Tibial nerve (tissue), 4 donors: ENCODE results near the gene IKBKE. TPM values are rescaled to one million over a fixed set of nuclear protein-coding genes. Genes with fewer than 3 reads are reported as not detected.

Experiments used
- DNase-seq, 2 donors: peaks; one replicate each; pipeline ENCODE4 v3.0.0-alpha.2; 2019; ENCODE audit warnings: low spot score in 2 of 2
- H3K27ac ChIP-seq, 4 donors: fragments of 200-600 bp; sonication (generic) in 3 of 4; one replicate each; pipeline ENCODE4 v1.5.1; 2017 to 2019; ENCODE audit warnings: mild to moderate bottlenecking in 1 of 4
- H3K27me3 ChIP-seq, 2 donors: fragments of 200-600 bp; sonication (generic) in 1 of 2; one replicate each; pipeline versions ENCODE4 v1.5.1 to v1.6.0; 2017 to 2019
- H3K36me3 ChIP-seq, 3 donors: fragments of 200-600 bp; sonication (generic); one replicate each; pipeline ENCODE4 v1.5.1; 2018 to 2019
- H3K4me1 ChIP-seq, 4 donors: fragments of 200-600 bp; sonication (generic) in 3 of 4; one replicate each; pipeline ENCODE4 v1.5.1; 2017 to 2019
- H3K4me3 ChIP-seq, 4 donors: fragments of 200-600 bp; sonication (generic) in 3 of 4; one replicate each; pipeline ENCODE4 v1.5.1; 2017 to 2019; ENCODE audit warnings: mild to moderate bottlenecking in 1 of 4, moderate library complexity in 1 of 4
- H3K9me3 ChIP-seq, 4 donors: fragments of 200-600 bp; sonication (generic) in 3 of 4; one replicate each; pipeline ENCODE4 v1.5.1; 2017 to 2019
- EP300 ChIP-seq, 2 donors: sonication (generic); formaldehyde crosslinking; IDR thresholded peaks; one replicate each; pipeline ENCODE4 v1.6.1; 2017; ENCODE audit warnings: antibody characterized with exemption in 2 of 2, mild to moderate bottlenecking in 1 of 2
- POLR2A ChIP-seq, 2 donors: fragments of 450-650 bp; IDR thresholded peaks; one replicate each; pipeline ENCODE4 v1.6.1; 2017; ENCODE audit warnings: antibody characterized with exemption in 2 of 2, mild to moderate bottlenecking in 2 of 2, moderate library complexity in 2 of 2
- WGBS, 2 donors: methylation state at CpG; one replicate each; pipeline ENCODE4 v1.1.5; 2018; 5-methylcytosine and 5-hydroxymethylcytosine counted together
- total RNA-seq, 4 donors: library from RNA; depleted of rRNA; stranded (reverse); fragments of >200 nt; gene quantifications; one replicate each; pipeline ENCODE4 v1.1.0, GENCODE V29; 2016
- TF ChIP-seq, protein P1 (sequence below), 5 experiments: fragments of 200-600 bp in 3 of 5; fragments of 450-650 bp in 2 of 5; sonication (generic) in 3 of 5; IDR thresholded peaks; one replicate each; pipeline ENCODE4 v1.5.1; 2016 to 2019; ENCODE audit warnings: antibody characterized with exemption in 5 of 5, mild to moderate bottlenecking in 3 of 5, moderate library complexity in 2 of 5

IKBKE gene
- total RNA-seq, 4 donors from 2014 or later, result 1.5 to 18.0 (median 3.7) TPM

DNA sequence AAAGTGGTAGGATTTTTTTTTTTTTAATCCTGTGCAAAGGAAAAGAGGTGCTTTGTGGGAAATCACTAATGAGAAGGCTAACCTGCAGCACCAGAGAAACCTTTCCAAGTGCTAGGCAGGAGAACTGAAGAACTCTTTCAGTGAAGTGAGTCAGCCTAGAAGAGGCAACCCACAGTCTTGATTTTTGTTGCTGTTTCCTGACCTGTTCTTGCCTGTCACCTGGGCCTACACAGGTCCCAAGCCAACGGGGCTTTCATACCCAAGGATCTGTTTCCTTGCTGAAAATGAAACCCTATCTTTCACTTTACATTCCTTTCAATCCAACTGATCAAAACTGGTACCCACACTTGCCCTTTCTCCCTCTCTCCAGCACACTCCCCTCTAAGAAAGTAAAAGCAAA, 7.1 kb upstream of the IKBKE start:
- Histone ChIP-seq H3K4me1 (peaks cover 0 to 27% (median 0%) of the 10 kb centered on the region in 4 donors), H3K36me3 (peaks cover 0 to 46% (median 0%) of the 10 kb centered on the region in 3 donors), H3K9me3 (no peaks in the 10 kb centered on the region), H3K4me3 (no peak overlapping the region), H3K27ac (no peak overlapping the region), H3K27me3 (no peaks in the 10 kb centered on the region)
- 74 to 89% methylated on average over 1 of the region's 1 CpG for WGBS, 2 donors
- TF ChIP-seq POLR2A (IDR thresholded peaks at IDR 0.05), result no peak
- TF ChIP-seq EP300 (IDR thresholded peaks at IDR 0.05), result no peak
- TF ChIP-seq, protein P1, sequence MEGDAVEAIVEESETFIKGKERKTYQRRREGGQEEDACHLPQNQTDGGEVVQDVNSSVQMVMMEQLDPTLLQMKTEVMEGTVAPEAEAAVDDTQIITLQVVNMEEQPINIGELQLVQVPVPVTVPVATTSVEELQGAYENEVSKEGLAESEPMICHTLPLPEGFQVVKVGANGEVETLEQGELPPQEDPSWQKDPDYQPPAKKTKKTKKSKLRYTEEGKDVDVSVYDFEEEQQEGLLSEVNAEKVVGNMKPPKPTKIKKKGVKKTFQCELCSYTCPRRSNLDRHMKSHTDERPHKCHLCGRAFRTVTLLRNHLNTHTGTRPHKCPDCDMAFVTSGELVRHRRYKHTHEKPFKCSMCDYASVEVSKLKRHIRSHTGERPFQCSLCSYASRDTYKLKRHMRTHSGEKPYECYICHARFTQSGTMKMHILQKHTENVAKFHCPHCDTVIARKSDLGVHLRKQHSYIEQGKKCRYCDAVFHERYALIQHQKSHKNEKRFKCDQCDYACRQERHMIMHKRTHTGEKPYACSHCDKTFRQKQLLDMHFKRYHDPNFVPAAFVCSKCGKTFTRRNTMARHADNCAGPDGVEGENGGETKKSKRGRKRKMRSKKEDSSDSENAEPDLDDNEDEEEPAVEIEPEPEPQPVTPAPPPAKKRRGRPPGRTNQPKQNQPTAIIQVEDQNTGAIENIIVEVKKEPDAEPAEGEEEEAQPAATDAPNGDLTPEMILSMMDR (IDR thresholded peaks at IDR 0.05), result no peak
- no peak for DNase-seq

DNA sequence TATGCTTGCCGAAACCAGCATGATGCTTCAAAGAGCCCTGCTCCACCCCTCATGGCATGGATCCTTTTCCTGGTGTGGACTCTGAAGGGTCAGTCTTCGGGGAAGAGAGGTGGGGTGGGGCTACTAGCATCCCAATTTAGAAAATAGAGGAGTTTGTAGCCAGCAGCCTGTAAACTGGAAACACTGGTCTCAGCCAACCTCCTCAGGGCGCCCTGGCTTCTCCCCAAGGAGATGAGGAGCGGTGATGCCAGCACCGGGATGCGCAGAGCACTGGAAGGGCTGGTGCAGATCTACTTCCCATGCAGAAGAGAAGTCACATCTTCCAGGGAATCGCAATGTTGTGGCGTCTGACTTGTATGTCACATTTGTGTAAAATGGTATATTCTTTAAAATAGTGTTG, 6.4 kb upstream of the IKBKE start:
- WGBS, 2 donors, result 92 to 94% methylated on average over 8 of the region's 8 CpGs
- no peaks in the 10 kb centered on the region for H3K27me3 ChIP-seq
- peaks cover 0 to 39% (median 0%) of the 10 kb centered on the region in 3 donors for H3K36me3 ChIP-seq
- H3K4me3 ChIP-seq, result no peak overlapping the region
- H3K27ac ChIP-seq, result no peak overlapping the region
- DNase-seq, result no peak
- H3K4me1 ChIP-seq, result peaks cover 0 to 30% (median 0%) of the 10 kb centered on the region in 4 donors
- no peaks in the 10 kb centered on the region for H3K9me3 ChIP-seq
- no peak for TF ChIP-seq POLR2A (IDR thresholded peaks at IDR 0.05)

DNA sequence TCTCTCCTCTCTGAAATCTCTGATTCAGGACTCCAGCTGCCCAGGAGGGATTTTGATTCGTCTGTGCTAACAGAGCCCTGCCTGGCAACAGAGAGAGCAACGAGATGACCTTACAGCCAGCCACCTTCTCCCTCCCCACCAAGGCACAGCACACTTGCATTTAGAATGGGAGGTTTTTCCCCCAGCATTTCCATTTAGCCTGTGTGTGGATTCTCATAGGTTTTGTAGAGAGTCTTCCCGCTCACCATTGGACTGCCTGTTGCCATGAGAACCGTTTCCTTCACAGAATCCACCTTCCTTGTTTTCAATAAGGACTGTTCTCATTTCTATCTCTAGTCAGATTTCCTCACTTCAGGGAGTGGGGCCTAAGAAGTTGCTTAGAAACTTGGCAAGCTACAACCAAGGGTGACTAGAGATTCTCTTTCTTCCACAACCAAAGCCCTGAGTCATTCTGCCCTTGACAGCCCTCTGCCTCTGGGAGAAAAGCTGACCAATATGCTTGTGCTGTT, 5.8 kb upstream of the IKBKE start:
- H3K36me3 ChIP-seq, result peaks cover 0 to 33% (median 0%) of the 10 kb centered on the region in 3 donors
- peak overlapping the region in 2 of 4 donors; percentile 57 to 70 for H3K27ac ChIP-seq
- peaks cover 0 to 33% (median 1%) of the 10 kb centered on the region in 4 donors for H3K4me1 ChIP-seq
- no peak for TF ChIP-seq POLR2A (IDR thresholded peaks at IDR 0.05)
- peak in 1 of 2 donors; percentile 49 for TF ChIP-seq EP300 (IDR thresholded peaks at IDR 0.05)
- TF ChIP-seq, protein P1 (IDR thresholded peaks at IDR 0.05), result no peak
- H3K4me3 ChIP-seq, result no peak overlapping the region
- H3K9me3 ChIP-seq, result no peaks in the 10 kb centered on the region
- no peaks in the 10 kb centered on the region for H3K27me3 ChIP-seq
- 53 to 55% methylated on average over 4 of the region's 4 CpGs for WGBS, 2 donors
- DNase-seq, result peak in 1 of 2 donors; percentile 50

DNA sequence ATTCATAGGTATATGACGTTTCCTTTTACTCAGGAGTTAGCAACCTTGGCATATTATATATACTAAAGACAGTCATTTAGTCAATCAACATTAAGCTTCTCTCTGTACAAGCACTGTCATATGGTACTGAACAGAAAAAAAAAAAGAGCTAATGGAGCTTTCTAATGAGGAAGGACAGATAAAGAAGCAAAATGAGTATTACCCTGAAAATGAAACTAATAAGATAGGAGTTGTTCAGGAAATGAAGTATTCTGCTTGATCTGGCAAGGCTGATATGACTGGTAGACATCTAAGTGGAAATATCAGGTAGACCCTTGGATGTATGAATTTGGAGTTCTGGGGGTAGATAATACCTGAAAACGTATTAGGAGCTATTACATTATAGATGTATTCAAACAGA, 4.3 kb upstream of the IKBKE start:
- Histone ChIP-seq H3K9me3 (no peaks in the 10 kb centered on the region), H3K4me3 (no peak overlapping the region), H3K36me3 (peaks cover 0 to 21% (median 0%) of the 10 kb centered on the region in 3 donors), H3K27ac (no peak overlapping the region), H3K27me3 (no peaks in the 10 kb centered on the region), H3K4me1 (peaks cover 0 to 46% (median 11%) of the 10 kb centered on the region in 4 donors)
- TF ChIP-seq, protein P1 (IDR thresholded peaks at IDR 0.05), result no peak
- no peak for DNase-seq
- 69 to 79% methylated on average over 2 of the region's 2 CpGs for whole genome bisulfite sequencing, 2 donors

DNA sequence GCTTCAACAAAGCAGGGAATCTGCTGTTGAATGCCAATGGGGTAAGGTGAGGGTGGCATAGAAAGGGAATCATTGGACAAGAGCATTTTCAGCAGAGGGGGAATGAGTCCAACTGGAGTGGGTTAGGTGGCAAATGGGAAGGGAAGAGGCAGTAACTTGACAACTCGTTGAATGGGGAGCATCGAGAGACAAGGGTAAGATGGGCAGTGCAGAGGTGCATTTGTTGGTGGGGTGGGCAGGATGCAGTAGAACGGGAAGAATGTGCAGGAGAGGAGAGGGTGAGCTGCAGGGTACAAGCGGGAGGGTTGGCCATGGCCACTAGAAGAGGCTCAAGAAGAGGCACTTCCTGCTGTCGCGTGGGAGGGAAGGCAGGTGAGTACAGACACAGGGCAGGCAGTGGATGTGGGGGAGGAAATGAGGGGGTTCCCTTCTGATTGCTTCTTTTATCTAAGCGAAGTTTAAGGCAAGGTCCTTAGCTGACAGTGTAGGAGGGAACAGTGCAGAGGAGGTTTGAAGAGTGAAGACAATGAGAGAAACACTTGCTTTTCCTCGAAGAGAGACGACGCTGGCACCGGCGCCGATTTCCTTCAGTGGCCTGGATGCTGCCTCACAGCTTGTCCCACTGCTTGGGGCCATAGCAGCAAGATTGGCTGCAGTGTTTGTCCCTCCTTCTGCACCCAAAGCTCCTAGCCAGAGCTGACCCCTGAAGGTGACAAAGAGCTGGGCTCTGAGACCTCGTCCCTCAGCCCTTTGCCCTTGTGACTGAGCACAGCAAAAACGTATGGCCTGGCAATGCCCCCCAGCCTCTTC, 3.2 kb upstream of the IKBKE start:
- WGBS, 2 donors, result 34 to 41% methylated on average over 15 of the region's 15 CpGs
- H3K4me1 ChIP-seq, result peaks cover 0 to 51% (median 14%) of the 10 kb centered on the region in 4 donors
- DNase-seq, result no peak
- peaks cover 0 to 13% (median 0%) of the 10 kb centered on the region in 3 donors for H3K36me3 ChIP-seq
- no peak for TF ChIP-seq EP300 (IDR thresholded peaks at IDR 0.05)
- TF ChIP-seq POLR2A (IDR thresholded peaks at IDR 0.05), result no peak
- TF ChIP-seq, protein P1 (IDR thresholded peaks at IDR 0.05), result no peak
- no peak overlapping the region for H3K4me3 ChIP-seq
- H3K9me3 ChIP-seq, result no peaks in the 10 kb centered on the region
- no peaks in the 10 kb centered on the region for H3K27me3 ChIP-seq
- H3K27ac ChIP-seq, result no peak overlapping the region
